Heart left ventricle (tissue), 16 donors: ENCODE results near the gene BMERB1. TPM values are rescaled to one million over a fixed set of nuclear protein-coding genes. Genes with fewer than 3 reads are reported as not detected.

Experiments
- ATAC-seq, 4 donors: fragments of 200-7000 bp; cut with Tn5 transposase; one replicate each; pipeline ENCODE4 v1.9.1; 2020 to 2022; ENCODE audit warnings: moderate library complexity in 4 of 4, mild to moderate bottlenecking in 3 of 4, moderate number of reproducible peaks in 1 of 4
- DNase-seq, 5 donors: peaks; one replicate each; pipeline ENCODE4 v3.0.0-alpha.2; 2020
- H3K27ac ChIP-seq, 12 donors: fragments of 200-600 bp; sonication (generic) in 4 of 12; one replicate each; pipeline versions ENCODE4 v1.5.0 to v1.8.0; 2016 to 2022; ENCODE audit warnings: mild to moderate bottlenecking in 2 of 12
- H3K27me3 ChIP-seq, 9 donors: fragments of 200-600 bp; sonication (generic) in 2 of 9; one replicate each; pipeline versions ENCODE4 v1.5.1 to v1.8.0; 2016 to 2022; ENCODE audit warnings: mild to moderate bottlenecking in 3 of 9
- H3K36me3 ChIP-seq, 9 donors: fragments of 200-600 bp; sonication (generic) in 2 of 9; one replicate each; pipeline versions ENCODE4 v1.5.0 to v1.8.0; 2018 to 2022; ENCODE audit warnings: mild to moderate bottlenecking in 2 of 9
- H3K4me1 ChIP-seq, 12 donors: fragments of 200-600 bp; sonication (generic) in 4 of 12; one replicate each; pipeline versions ENCODE4 v1.5.0 to v1.8.0; 2016 to 2022; ENCODE audit warnings: mild to moderate bottlenecking in 3 of 12
- H3K4me3 ChIP-seq, 12 donors: fragments of 200-600 bp; sonication (generic) in 4 of 12; one replicate each; pipeline versions ENCODE4 v1.5.0 to v1.8.0; 2017 to 2022; ENCODE audit warnings: mild to moderate bottlenecking in 9 of 12, moderate library complexity in 4 of 12
- H3K9me3 ChIP-seq, 12 donors: fragments of 200-600 bp; sonication (generic) in 4 of 12; one replicate each; pipeline versions ENCODE4 v1.5.0 to v1.8.0; 2016 to 2022; ENCODE audit warnings: mild to moderate bottlenecking in 1 of 12
- CTCF ChIP-seq, 12 donors: fragments of 200-600 bp; sonication (generic) in 4 of 12; IDR thresholded peaks; one replicate each; pipeline versions ENCODE4 v1.5.0 to v1.8.0; 2018 to 2022; ENCODE audit warnings: antibody characterized with exemption in 12 of 12, mild to moderate bottlenecking in 5 of 12
- POLR2A ChIP-seq, 2 donors: fragments of 450-650 bp; IDR thresholded peaks; one replicate each; pipeline ENCODE4 v1.6.1; 2017; ENCODE audit warnings: antibody characterized with exemption in 2 of 2, mild to moderate bottlenecking in 2 of 2, moderate library complexity in 2 of 2
- WGBS, 4 donors: extraction: QIAGEN DNeasy Blood & Tissue Kit in 2 of 4; methylation state at CpG; one replicate each; pipeline versions ENCODE4 v1.1.5 to v1.1.7; 2013 to 2018; 5-methylcytosine and 5-hydroxymethylcytosine counted together
- intact Hi-C, 10 donors: fragments of 100-400 bp; cut with DNase I; formaldehyde crosslinking; loops; one replicate each; pipeline versions ENCODE4 v1.11.1 to v1.14.2; 2022
- polyA plus RNA-seq, 2 donors: library from polyadenylated mRNA; stranded (reverse); fragments of 200-250 nt; gene quantifications; one replicate each; pipeline ENCODE4 v1.2.3, GENCODE V29; 2013
- total RNA-seq, 9 donors: library from RNA; depleted of rRNA in 2 of 9; stranded (reverse); fragments of >200 nt in 2 of 9; fragmentation: NEBNext Ultra II Directional in 3 of 9; extraction: Animal tissue kit (Norgen Biotek cat#: 25700) in 3 of 9; gene quantifications; one replicate each; pipeline versions ENCODE4 v1.1.0 to v1.2.4, GENCODE V29; 2016 to 2023
- donor health status: ischemic (EF 13 %, LVEDD 7.1; RV severe dilation, severe dysfunction).
- donor health status: healthy with polysubstance abuse.
- donor health status: DM: no; HTN: yes; CAD: no.
- donor health status: DM: no; HTN: no; CAD: no.
- donor health status: ischemic (EF 25% LVEDD 6.9; RV normal size, moderate dysfunction).
- donor health status: ischemic (EF 25% LVEDD 5.7; RV mildly dilated, moderate dysfunction).
- donor health status: healthy.
- donor health status: DM: yes; HTN: yes; CAD: no.
- donor health status: ischemic (EF 35%, LVEDD 5.7; RV mildly dilated, moderate dysfunction).
- donor health status: nonischemic (EF 11% LVEDD 7.7; RV severe dilation, severe dysfunction).
- donor health status: DM: yes; HTN: yes; CAD: no.
- donor health status: PGD.
- donor health status: ischemic (EF 29% LVEDD 5.4; RV normal size, mild dysfunction).
- donor health status: nonischemic (EF 23%, LVEDD 6.1; RV moderate dilation, normal function).

BMERB1 gene
- total and polyA plus RNA-seq, 11 donors: 20.8 to 105 (median 70.5) TPM

- TF ChIP-seq CTCF (IDR thresholded peaks at IDR 0.05) (no peak), POLR2A (IDR thresholded peaks at IDR 0.05) (no peak)
- Histone ChIP-seq H3K4me3 (no peak overlapping the region), H3K36me3 (no peaks in the 10 kb centered on the region), H3K27ac (peak overlapping the region in 11 of 12 donors; percentile 9 to 90 (median 70)), H3K27me3 (no peaks in the 10 kb centered on the region), H3K9me3 (no peaks in the 10 kb centered on the region), H3K4me1 (peaks cover 0 to 32% (median 19%) of the 10 kb centered on the region in 12 donors)
- WGBS, 4 donors: 79 to 85% (median 84%) methylated on average over 3 of the region's 3 CpGs
- intact Hi-C loops: loop anchor here in 2 of 10 donors (10.0 kb wide), 2 partner anchors 54 to 66 kb away; partner anchors contain the start of gene BMERB1 (in 1 of the 2)
- DNase-seq: no peak
- no peak for ATAC-seq
Observed at GRCh38 chr16:15489016-15489415, 54.6 kb downstream of the BMERB1 start.

- DNase-seq (peak in 1 of 5 donors; percentile 40), ATAC-seq (peak; percentile 47 to 65 (median 62))
- Histone ChIP-seq H3K9me3 (no peaks in the 10 kb centered on the region), H3K4me3 (no peak overlapping the region), H3K36me3 (no peaks in the 10 kb centered on the region), H3K4me1 (peaks cover 0 to 39% (median 21%) of the 10 kb centered on the region in 12 donors), H3K27me3 (no peaks in the 10 kb centered on the region), H3K27ac (peak overlapping the region in 11 of 12 donors; percentile 28 to 90 (median 70))
- 89 to 95% (median 90%) methylated on average over 5 of the region's 5 CpGs for WGBS, 4 donors
- intact Hi-C loops: loop anchor here in 2 of 10 donors (1.0 to 10.0 kb wide), 2 partner anchors 56 to 65 kb away; partner anchors contain the start of gene BMERB1 (in 1 of the 2)
- no peak for TF ChIP-seq CTCF (IDR thresholded peaks at IDR 0.05)
- no peak for TF ChIP-seq POLR2A (IDR thresholded peaks at IDR 0.05)
Observed at GRCh38 chr16:15490123-15490711, 55.8 kb downstream of the BMERB1 start.

- no peaks in the 10 kb centered on the region for H3K27me3 ChIP-seq
- intact Hi-C loops: loop anchor here in 1 of 10 donors (10.0 kb wide), 1 partner anchor 63 kb away; no protein-coding TSS in a partner anchor
- H3K27ac ChIP-seq: no peak overlapping the region
- H3K9me3 ChIP-seq: no peaks in the 10 kb centered on the region
- no peak for TF ChIP-seq POLR2A (IDR thresholded peaks at IDR 0.05)
- TF ChIP-seq CTCF (IDR thresholded peaks at IDR 0.05): no peak
- 89 to 95% (median 92%) methylated on average over 4 of the region's 4 CpGs for WGBS, 4 donors
- H3K36me3 ChIP-seq: no peaks in the 10 kb centered on the region
- no peak overlapping the region for H3K4me3 ChIP-seq
- DNase-seq (no peak), ATAC-seq (no peak)
- H3K4me1 ChIP-seq: peaks cover 0 to 39% (median 21%) of the 10 kb centered on the region in 12 donors
Observed at GRCh38 chr16:15491411-15491810, 57.0 kb downstream of the BMERB1 start.

GRCh38 chr16:15492091-15492740, 57.8 kb downstream of the BMERB1 start:
- Histone ChIP-seq H3K9me3 (peaks cover 0 to 4% (median 0%) of the 10 kb centered on the region in 12 donors), H3K36me3 (no peaks in the 10 kb centered on the region), H3K4me1 (peaks cover 0 to 39% (median 21%) of the 10 kb centered on the region in 12 donors), H3K27ac (peak overlapping the region in 1 of 12 donors; percentile 6), H3K4me3 (no peak overlapping the region), H3K27me3 (no peaks in the 10 kb centered on the region)
- TF ChIP-seq POLR2A (IDR thresholded peaks at IDR 0.05) (no peak), CTCF (IDR thresholded peaks at IDR 0.05) (no peak)
- no peak for DNase-seq
- 73 to 78% (median 75%) methylated on average over 8 of the region's 8 CpGs for WGBS, 4 donors
- no peak for ATAC-seq
- intact Hi-C loops: loop anchor here in 1 of 10 donors (10.0 kb wide), 1 partner anchor 63 kb away; no protein-coding TSS in a partner anchor
